ENCODE measurements around the gene MRPL3. TPM values are rescaled to one million over a fixed set of nuclear protein-coding genes. Genes with fewer than 3 reads are reported as not detected.

The MRPL3 gene
- total RNA-seq, 1 experiment from 2014 or later, result 162 TPM

DNA sequence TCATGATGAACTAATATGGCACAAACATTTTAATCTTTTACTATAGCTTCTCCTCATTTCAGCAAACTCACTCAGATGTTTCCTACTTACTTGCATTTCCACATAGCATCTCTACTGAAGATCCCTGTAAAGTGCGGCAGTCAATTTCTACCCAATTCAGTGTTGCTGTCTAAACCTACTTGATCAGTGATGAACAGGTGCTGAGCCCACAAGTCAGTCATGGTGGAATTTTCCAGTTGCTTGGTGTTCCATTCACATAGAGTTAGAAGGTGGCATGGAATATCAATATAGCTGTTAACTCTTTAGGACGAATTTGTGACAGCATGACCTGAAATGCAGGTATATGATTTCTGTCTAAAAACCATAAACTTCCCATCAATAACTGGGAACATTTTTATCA, 22.7 kb downstream of the MRPL3 start (continued):
- TF ChIP-seq RORB (CRISPR knock-in tag; IDR thresholded peaks at IDR 0.05), result no peak
- TF ChIP-seq EMX1 (CRISPR knock-in tag; IDR thresholded peaks at IDR 0.05), result no peak
- no peak for TF ChIP-seq KAT7 (CRISPR knock-in tag; IDR thresholded peaks at IDR 0.05; ENCODE audit: borderline replicate concordance)
- TF ChIP-seq, protein P1, sequence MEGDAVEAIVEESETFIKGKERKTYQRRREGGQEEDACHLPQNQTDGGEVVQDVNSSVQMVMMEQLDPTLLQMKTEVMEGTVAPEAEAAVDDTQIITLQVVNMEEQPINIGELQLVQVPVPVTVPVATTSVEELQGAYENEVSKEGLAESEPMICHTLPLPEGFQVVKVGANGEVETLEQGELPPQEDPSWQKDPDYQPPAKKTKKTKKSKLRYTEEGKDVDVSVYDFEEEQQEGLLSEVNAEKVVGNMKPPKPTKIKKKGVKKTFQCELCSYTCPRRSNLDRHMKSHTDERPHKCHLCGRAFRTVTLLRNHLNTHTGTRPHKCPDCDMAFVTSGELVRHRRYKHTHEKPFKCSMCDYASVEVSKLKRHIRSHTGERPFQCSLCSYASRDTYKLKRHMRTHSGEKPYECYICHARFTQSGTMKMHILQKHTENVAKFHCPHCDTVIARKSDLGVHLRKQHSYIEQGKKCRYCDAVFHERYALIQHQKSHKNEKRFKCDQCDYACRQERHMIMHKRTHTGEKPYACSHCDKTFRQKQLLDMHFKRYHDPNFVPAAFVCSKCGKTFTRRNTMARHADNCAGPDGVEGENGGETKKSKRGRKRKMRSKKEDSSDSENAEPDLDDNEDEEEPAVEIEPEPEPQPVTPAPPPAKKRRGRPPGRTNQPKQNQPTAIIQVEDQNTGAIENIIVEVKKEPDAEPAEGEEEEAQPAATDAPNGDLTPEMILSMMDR (IDR thresholded peaks at IDR 0.05), result no peak
- TF ChIP-seq, protein P2, sequence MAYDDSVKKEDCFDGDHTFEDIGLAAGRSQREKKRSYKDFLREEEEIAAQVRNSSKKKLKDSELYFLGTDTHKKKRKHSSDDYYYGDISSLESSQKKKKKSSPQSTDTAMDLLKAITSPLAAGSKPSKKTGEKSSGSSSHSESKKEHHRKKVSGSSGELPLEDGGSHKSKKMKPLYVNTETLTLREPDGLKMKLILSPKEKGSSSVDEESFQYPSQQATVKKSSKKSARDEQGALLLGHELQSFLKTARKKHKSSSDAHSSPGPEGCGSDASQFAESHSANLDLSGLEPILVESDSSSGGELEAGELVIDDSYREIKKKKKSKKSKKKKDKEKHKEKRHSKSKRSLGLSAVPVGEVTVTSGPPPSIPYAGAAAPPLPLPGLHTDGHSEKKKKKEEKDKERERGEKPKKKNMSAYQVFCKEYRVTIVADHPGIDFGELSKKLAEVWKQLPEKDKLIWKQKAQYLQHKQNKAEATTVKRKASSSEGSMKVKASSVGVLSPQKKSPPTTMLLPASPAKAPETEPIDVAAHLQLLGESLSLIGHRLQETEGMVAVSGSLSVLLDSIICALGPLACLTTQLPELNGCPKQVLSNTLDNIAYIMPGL (CRISPR knock-in tag; IDR thresholded peaks at IDR 0.05), result no peak
- TF ChIP-seq ZNF671 (CRISPR knock-in tag; IDR thresholded peaks at IDR 0.05), result no peak
- no peak for TF ChIP-seq NR3C1 (CRISPR knock-in tag; conservative IDR thresholded peaks at IDR 0.05; ENCODE audit: low read depth)
- TF ChIP-seq ZBTB21 (CRISPR knock-in tag; IDR thresholded peaks at IDR 0.05; ENCODE audit: borderline replicate concordance), result no peak

DNA sequence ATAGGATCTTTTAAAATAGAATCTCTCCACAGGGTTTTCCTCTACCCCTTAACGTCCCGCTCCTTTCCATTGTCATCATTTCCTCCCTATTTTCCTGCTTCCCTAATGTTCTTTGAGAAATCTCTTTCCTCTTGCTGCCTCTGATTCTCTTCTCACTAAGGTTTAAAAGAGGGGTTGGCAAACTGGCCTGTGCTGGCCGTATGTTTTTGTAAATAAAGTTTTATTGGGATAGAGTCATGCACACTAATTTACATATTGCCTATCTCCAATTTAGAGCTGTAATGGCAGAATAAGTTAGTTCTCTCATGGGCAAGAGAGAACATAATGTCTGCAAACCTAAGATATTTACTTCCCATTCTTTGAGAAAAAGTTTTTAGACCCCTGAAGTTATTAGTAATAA, 25.0 kb downstream of the MRPL3 start:
- DNase-seq (ENCODE audit: low spot score) (no peak), ATAC-seq (no peak)
- Mint-ChIP-seq H3K9me3 (no peaks in the 10 kb centered on the region), H3K4me3 (no peak overlapping the region), H3K27ac (no peak overlapping the region), H3K36me3 (peaks cover 3% of the 10 kb centered on the region), H3K27me3 (ENCODE audit: low read depth) (no peaks in the 10 kb centered on the region), H3K4me1 (peaks cover 3% of the 10 kb centered on the region; the same call in 1 of the 2 replicates)
- ChIA-PET POLR2A (no interaction called here), CTCF (no interaction called here)
- TF ChIP-seq, protein P3, sequence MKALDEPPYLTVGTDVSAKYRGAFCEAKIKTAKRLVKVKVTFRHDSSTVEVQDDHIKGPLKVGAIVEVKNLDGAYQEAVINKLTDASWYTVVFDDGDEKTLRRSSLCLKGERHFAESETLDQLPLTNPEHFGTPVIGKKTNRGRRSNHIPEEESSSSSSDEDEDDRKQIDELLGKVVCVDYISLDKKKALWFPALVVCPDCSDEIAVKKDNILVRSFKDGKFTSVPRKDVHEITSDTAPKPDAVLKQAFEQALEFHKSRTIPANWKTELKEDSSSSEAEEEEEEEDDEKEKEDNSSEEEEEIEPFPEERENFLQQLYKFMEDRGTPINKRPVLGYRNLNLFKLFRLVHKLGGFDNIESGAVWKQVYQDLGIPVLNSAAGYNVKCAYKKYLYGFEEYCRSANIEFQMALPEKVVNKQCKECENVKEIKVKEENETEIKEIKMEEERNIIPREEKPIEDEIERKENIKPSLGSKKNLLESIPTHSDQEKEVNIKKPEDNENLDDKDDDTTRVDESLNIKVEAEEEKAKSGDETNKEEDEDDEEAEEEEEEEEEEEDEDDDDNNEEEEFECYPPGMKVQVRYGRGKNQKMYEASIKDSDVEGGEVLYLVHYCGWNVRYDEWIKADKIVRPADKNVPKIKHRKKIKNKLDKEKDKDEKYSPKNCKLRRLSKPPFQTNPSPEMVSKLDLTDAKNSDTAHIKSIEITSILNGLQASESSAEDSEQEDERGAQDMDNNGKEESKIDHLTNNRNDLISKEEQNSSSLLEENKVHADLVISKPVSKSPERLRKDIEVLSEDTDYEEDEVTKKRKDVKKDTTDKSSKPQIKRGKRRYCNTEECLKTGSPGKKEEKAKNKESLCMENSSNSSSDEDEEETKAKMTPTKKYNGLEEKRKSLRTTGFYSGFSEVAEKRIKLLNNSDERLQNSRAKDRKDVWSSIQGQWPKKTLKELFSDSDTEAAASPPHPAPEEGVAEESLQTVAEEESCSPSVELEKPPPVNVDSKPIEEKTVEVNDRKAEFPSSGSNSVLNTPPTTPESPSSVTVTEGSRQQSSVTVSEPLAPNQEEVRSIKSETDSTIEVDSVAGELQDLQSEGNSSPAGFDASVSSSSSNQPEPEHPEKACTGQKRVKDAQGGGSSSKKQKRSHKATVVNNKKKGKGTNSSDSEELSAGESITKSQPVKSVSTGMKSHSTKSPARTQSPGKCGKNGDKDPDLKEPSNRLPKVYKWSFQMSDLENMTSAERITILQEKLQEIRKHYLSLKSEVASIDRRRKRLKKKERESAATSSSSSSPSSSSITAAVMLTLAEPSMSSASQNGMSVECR (CRISPR knock-in tag; IDR thresholded peaks at IDR 0.05; ENCODE audit: borderline replicate concordance), result no peak
- TF ChIP-seq, protein P4, sequence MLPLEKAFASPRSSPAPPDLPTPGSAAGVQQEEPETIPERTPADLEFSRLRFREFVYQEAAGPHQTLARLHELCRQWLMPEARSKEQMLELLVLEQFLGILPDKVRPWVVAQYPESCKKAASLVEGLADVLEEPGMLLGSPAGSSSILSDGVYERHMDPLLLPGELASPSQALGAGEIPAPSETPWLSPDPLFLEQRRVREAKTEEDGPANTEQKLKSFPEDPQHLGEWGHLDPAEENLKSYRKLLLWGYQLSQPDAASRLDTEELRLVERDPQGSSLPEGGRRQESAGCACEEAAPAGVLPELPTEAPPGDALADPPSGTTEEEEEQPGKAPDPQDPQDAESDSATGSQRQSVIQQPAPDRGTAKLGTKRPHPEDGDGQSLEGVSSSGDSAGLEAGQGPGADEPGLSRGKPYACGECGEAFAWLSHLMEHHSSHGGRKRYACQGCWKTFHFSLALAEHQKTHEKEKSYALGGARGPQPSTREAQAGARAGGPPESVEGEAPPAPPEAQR (CRISPR knock-in tag; IDR thresholded peaks at IDR 0.05), result no peak
- TF ChIP-seq ZBTB21 (CRISPR knock-in tag; IDR thresholded peaks at IDR 0.05; ENCODE audit: borderline replicate concordance) (no peak), OVOL2 (CRISPR knock-in tag; IDR thresholded peaks at IDR 0.05; ENCODE audit: borderline replicate concordance) (no peak), FOXJ3 (CRISPR knock-in tag; IDR thresholded peaks at IDR 0.05; ENCODE audit: borderline replicate concordance) (no peak), ATF1 (CRISPR knock-in tag; IDR thresholded peaks at IDR 0.05) (no peak), SOX15 (CRISPR knock-in tag; IDR thresholded peaks at IDR 0.05) (no peak), ELF4 (CRISPR knock-in tag; IDR thresholded peaks at IDR 0.05; ENCODE audit: low read depth) (no peak)
- TF ChIP-seq, protein P5, sequence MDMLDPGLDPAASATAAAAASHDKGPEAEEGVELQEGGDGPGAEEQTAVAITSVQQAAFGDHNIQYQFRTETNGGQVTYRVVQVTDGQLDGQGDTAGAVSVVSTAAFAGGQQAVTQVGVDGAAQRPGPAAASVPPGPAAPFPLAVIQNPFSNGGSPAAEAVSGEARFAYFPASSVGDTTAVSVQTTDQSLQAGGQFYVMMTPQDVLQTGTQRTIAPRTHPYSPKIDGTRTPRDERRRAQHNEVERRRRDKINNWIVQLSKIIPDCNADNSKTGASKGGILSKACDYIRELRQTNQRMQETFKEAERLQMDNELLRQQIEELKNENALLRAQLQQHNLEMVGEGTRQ (CRISPR knock-in tag; IDR thresholded peaks at IDR 0.05), result no peak
- TF ChIP-seq, protein P6, sequence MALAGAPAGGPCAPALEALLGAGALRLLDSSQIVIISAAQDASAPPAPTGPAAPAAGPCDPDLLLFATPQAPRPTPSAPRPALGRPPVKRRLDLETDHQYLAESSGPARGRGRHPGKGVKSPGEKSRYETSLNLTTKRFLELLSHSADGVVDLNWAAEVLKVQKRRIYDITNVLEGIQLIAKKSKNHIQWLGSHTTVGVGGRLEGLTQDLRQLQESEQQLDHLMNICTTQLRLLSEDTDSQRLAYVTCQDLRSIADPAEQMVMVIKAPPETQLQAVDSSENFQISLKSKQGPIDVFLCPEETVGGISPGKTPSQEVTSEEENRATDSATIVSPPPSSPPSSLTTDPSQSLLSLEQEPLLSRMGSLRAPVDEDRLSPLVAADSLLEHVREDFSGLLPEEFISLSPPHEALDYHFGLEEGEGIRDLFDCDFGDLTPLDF (CRISPR knock-in tag; IDR thresholded peaks at IDR 0.05), result no peak
- TF ChIP-seq, protein P7, sequence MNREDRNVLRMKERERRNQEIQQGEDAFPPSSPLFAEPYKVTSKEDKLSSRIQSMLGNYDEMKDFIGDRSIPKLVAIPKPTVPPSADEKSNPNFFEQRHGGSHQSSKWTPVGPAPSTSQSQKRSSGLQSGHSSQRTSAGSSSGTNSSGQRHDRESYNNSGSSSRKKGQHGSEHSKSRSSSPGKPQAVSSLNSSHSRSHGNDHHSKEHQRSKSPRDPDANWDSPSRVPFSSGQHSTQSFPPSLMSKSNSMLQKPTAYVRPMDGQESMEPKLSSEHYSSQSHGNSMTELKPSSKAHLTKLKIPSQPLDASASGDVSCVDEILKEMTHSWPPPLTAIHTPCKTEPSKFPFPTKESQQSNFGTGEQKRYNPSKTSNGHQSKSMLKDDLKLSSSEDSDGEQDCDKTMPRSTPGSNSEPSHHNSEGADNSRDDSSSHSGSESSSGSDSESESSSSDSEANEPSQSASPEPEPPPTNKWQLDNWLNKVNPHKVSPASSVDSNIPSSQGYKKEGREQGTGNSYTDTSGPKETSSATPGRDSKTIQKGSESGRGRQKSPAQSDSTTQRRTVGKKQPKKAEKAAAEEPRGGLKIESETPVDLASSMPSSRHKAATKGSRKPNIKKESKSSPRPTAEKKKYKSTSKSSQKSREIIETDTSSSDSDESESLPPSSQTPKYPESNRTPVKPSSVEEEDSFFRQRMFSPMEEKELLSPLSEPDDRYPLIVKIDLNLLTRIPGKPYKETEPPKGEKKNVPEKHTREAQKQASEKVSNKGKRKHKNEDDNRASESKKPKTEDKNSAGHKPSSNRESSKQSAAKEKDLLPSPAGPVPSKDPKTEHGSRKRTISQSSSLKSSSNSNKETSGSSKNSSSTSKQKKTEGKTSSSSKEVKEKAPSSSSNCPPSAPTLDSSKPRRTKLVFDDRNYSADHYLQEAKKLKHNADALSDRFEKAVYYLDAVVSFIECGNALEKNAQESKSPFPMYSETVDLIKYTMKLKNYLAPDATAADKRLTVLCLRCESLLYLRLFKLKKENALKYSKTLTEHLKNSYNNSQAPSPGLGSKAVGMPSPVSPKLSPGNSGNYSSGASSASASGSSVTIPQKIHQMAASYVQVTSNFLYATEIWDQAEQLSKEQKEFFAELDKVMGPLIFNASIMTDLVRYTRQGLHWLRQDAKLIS (CRISPR knock-in tag; IDR thresholded peaks at IDR 0.05; ENCODE audit: borderline replicate concordance), result no peak
- TF ChIP-seq, protein P8, sequence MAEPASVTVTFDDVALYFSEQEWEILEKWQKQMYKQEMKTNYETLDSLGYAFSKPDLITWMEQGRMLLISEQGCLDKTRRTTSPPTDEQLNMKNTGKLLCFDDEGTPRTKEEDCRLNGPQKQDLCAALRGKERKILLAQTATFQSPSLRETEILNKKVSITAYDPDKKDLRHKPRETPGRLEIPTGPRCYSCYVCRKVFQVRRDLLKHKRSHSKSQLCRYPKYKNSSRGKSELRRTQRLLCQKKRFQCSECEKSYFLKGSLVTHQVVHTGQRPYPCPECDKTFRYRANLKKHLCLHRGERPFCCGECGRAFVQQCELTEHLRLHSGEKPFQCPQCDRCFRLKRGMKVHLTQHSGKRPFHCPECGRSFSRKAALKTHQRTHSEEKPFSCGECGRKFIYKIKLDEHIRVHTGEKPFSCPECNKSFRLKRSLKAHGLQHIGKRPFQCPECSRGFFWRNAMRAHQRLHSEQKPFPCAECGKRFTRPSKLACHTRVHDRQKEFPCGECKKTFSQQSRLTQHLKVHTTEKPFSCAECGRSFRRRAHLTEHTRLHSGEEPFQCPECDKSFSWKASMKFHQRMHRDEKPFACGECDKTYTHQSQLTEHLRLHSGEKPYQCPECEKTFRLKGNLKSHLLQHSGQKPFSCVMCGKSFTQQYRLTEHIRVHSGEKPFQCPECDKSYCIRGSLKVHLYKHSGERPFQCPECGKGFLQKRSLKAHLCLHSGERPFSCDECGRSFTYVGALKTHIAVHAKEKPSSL (CRISPR knock-in tag; conservative IDR thresholded peaks at IDR 0.05), result no peak

All from WTC11 (cell line).